Endothelial cell of umbilical vein (primary cell): ENCODE results near the gene AHNAK2.
"Not testable (repeated sequence)": the region's sequence is repeated elsewhere in the genome, so short reads cannot be mapped to it uniquely, and the experiment has no call there.

Source experiments
- CTCF ChIP-seq, 2 donors: IDR thresholded peaks; 1 replicate in 1 of 2; 2 replicates in 1 of 2; pipeline ENCODE4 v1.5.1; 2011; ENCODE audit warnings: low read length in 2 of 2, mild to moderate bottlenecking in 2 of 2, moderate library complexity in 2 of 2, control low read depth in 1 of 2, inconsistent platforms in 1 of 2, low read depth in 1 of 2; ENCODE audit not compliant: insufficient read depth in 1 of 2; ENCODE audit errors: extremely low read depth in 1 of 2
- EZH2 ChIP-seq: IDR thresholded peaks from 2 replicates; pipeline ENCODE4 v1.6.1; 2012; ENCODE audit warnings: borderline replicate concordance, low read depth, mild to moderate bottlenecking, moderate library complexity, low read length, inconsistent platforms; ENCODE audit not compliant: severe bottlenecking
- FOS ChIP-seq: IDR thresholded peaks from 2 replicates; pipeline ENCODE4 v1.6.1; 2011; ENCODE audit warnings: mild to moderate bottlenecking, low read length, moderate library complexity, borderline replicate concordance; ENCODE audit not compliant: insufficient read depth
- GATA2 ChIP-seq: IDR thresholded peaks from 2 replicates; pipeline ENCODE4 v1.7.0; 2011; ENCODE audit warnings: low read depth, mild to moderate bottlenecking, moderate library complexity, mixed read lengths, low read length; ENCODE audit not compliant: insufficient read length, insufficient read depth
- JUN ChIP-seq: IDR thresholded peaks from 2 replicates; pipeline ENCODE4 v1.6.1; 2011; ENCODE audit warnings: borderline replicate concordance, low read depth; ENCODE audit not compliant: insufficient read length, insufficient read depth
- POLR2A ChIP-seq: IDR thresholded peaks from 2 replicates; pipeline ENCODE4 v1.6.1; 2012; ENCODE audit warnings: low read depth, mild to moderate bottlenecking, control low read depth, low read length
- POLR2AphosphoS5 ChIP-seq: IDR thresholded peaks from 2 replicates; pipeline ENCODE4 v1.6.1; 2012; ENCODE audit warnings: low read depth, mild to moderate bottlenecking, control low read depth, low read length, moderate library complexity; ENCODE audit not compliant: insufficient read depth

GRCh38 chr14:104944016-104944308, 34.2 kb downstream of the AHNAK2 start:
- not testable (repeated sequence) for TF ChIP-seq CTCF (IDR thresholded peaks at IDR 0.05; ENCODE audit: extremely low read depth in 1 of 2, insufficient read depth in 1 of 2, low read depth in 1 of 2, low read length in 2 of 2); POLR2A; POLR2AphosphoS5; JUN; EZH2; FOS; GATA2
